ENCODE results near the gene XK. TPM values are rescaled to one million over a fixed set of nuclear protein-coding genes. Genes with fewer than 3 reads are reported as not detected.

Gene XK
- total and polyA plus RNA-seq, 7 donors: 0.94 to 8.9 (median 3.8) TPM

DNA sequence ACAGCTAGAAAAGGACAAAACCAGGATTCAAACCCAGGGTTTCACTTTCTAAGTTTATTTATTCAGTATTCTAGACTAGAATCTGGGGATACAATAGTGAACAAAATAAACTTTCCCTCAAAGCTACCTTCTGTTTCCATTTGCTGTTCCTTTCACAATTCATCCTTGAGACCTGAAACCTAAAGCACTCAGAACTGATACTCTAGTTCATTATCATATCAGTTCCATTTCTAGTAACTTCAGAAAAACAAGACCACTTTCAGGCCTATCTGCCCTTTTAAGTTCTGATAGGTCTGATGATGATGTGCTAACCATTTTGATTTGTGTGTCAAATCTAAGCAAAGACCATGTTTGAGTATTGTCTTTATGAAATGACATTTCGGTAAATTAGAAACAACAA, 7.8 kb upstream of the XK start:
- no peak for ATAC-seq
- Histone ChIP-seq H3K9me3 (no peaks in the 10 kb centered on the region), H3K27me3 (ENCODE audit: insufficient read depth in 3 of 3, low read length in 2 of 3) (peaks cover 0 to 6% (median 0%) of the 10 kb centered on the region in 3 donors), H3K27ac (no peak overlapping the region), H3K4me1 (no peaks in the 10 kb centered on the region), H3K4me3 (no peak overlapping the region), H3K36me3 (ENCODE audit: insufficient read depth in 1 of 2, low read depth in 1 of 2) (no peaks in the 10 kb centered on the region)
- DNase-seq: no peak
- WGBS, 3 donors: 80 to 98% (median 97%) methylated on average over 1 of the region's 1 CpG
- intact Hi-C loops (cut with DNase I): no loop called here
- TF ChIP-seq, protein P1, sequence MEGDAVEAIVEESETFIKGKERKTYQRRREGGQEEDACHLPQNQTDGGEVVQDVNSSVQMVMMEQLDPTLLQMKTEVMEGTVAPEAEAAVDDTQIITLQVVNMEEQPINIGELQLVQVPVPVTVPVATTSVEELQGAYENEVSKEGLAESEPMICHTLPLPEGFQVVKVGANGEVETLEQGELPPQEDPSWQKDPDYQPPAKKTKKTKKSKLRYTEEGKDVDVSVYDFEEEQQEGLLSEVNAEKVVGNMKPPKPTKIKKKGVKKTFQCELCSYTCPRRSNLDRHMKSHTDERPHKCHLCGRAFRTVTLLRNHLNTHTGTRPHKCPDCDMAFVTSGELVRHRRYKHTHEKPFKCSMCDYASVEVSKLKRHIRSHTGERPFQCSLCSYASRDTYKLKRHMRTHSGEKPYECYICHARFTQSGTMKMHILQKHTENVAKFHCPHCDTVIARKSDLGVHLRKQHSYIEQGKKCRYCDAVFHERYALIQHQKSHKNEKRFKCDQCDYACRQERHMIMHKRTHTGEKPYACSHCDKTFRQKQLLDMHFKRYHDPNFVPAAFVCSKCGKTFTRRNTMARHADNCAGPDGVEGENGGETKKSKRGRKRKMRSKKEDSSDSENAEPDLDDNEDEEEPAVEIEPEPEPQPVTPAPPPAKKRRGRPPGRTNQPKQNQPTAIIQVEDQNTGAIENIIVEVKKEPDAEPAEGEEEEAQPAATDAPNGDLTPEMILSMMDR (IDR thresholded peaks at IDR 0.05): no peak

DNA sequence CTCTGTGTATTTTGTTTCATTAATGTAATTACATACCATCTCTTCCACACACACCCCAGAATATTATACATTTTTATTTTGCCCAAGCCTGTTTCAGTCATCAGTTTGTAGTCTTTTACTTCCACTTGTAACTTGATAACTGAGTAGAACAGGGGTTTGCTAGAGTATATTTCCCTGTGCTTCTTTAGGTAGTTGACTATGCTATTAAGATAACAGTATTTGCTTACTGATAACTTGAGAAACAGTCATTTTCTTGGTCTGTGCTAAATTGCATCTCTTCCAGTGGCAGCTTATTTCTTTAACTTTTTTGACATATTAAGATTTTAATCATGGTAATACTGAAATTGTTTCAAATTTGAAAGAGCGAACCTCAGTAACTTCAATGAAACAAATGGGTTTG, 7.0 kb upstream of the XK start:
- Histone ChIP-seq H3K27me3 (ENCODE audit: insufficient read depth in 3 of 3, low read length in 2 of 3) (peaks cover 0 to 4% (median 0%) of the 10 kb centered on the region in 3 donors), H3K4me3 (no peak overlapping the region), H3K9me3 (no peaks in the 10 kb centered on the region), H3K4me1 (no peaks in the 10 kb centered on the region), H3K27ac (no peak overlapping the region), H3K36me3 (ENCODE audit: insufficient read depth in 1 of 2, low read depth in 1 of 2) (no peaks in the 10 kb centered on the region)
- DNase-seq (no peak), ATAC-seq (no peak)
- intact Hi-C loops (cut with DNase I): no loop called here
- TF ChIP-seq, protein P1 (IDR thresholded peaks at IDR 0.05): no peak
- 88 to 98% (median 92%) methylated on average over 1 of the region's 1 CpG for WGBS, 3 donors

DNA sequence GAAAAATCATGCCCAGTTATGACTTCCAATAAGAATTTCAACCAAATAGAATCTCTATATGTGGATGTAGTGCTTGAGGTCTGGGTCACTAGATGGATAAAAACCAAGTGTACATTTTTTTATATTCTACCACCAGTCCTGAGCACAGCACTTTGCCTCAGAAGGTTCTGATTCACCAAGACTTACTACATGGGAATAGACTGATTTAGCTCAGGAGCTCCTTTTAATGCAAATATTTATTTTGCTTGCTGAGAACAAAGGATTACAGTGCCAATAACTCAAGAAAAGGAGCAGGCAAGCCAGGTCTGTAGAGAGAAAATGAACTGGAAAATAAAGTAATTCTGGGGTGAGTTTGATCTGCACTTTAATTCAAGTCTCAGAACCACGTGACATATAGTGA, 6.4 kb upstream of the XK start:
- intact Hi-C loops (cut with DNase I): no loop called here
- Histone ChIP-seq H3K4me1 (no peaks in the 10 kb centered on the region), H3K27ac (no peak overlapping the region), H3K36me3 (ENCODE audit: insufficient read depth in 1 of 2, low read depth in 1 of 2) (no peaks in the 10 kb centered on the region), H3K27me3 (ENCODE audit: insufficient read depth in 3 of 3, low read length in 2 of 3) (peaks cover 0 to 4% (median 0%) of the 10 kb centered on the region in 3 donors), H3K9me3 (no peaks in the 10 kb centered on the region), H3K4me3 (no peak overlapping the region)
- no peak for DNase-seq
- WGBS, 3 donors: 65 to 98% (median 88%) methylated on average over 1 of the region's 1 CpG
- no peak for ATAC-seq
- TF ChIP-seq, protein P1 (IDR thresholded peaks at IDR 0.05): no peak

- no peaks in the 10 kb centered on the region for H3K36me3 ChIP-seq (ENCODE audit: insufficient read depth in 1 of 2, low read depth in 1 of 2)
- WGBS, 3 donors: 80 to 93% (median 92%) methylated on average over 1 of the region's 1 CpG
- H3K9me3 ChIP-seq: no peaks in the 10 kb centered on the region
- TF ChIP-seq, protein P1 (IDR thresholded peaks at IDR 0.05): no peak
- no peak for ATAC-seq
- no peaks in the 10 kb centered on the region for H3K27me3 ChIP-seq (ENCODE audit: insufficient read depth in 3 of 3, low read length in 2 of 3)
- no peak for DNase-seq
- no peaks in the 10 kb centered on the region for H3K4me1 ChIP-seq
- no peak overlapping the region for H3K4me3 ChIP-seq
- intact Hi-C loops (cut with DNase I): loop anchor here in 1 of 2 donors (10.0 kb wide), 1 partner anchor 155 kb away; no protein-coding TSS in a partner anchor
- no peak overlapping the region for H3K27ac ChIP-seq
Measured at GRCh38 chrX:37679888-37680287, 5.7 kb upstream of the XK start.

- TF ChIP-seq, protein P1 (IDR thresholded peaks at IDR 0.05): no peak
- Histone ChIP-seq H3K27me3 (ENCODE audit: insufficient read depth in 3 of 3, low read length in 2 of 3) (no peaks in the 10 kb centered on the region), H3K9me3 (no peaks in the 10 kb centered on the region), H3K4me3 (no peak overlapping the region), H3K4me1 (no peaks in the 10 kb centered on the region), H3K27ac (peak overlapping the region; percentile 85), H3K36me3 (ENCODE audit: insufficient read depth in 1 of 2, low read depth in 1 of 2) (no peaks in the 10 kb centered on the region)
- ATAC-seq (peak; percentile 77 to 90 (median 82)), DNase-seq (no peak)
- intact Hi-C loops (cut with DNase I): loop anchor here in 1 of 2 donors (10.0 kb wide), 1 partner anchor 160 kb away; no protein-coding TSS in a partner anchor
Measured at GRCh38 chrX:37684426-37684825, 1.2 kb upstream of the XK start.

Data from psoas muscle (tissue), 8 donors.